ENCODE measurements around the gene CDC5L.

Gene CDC5L

DNA sequence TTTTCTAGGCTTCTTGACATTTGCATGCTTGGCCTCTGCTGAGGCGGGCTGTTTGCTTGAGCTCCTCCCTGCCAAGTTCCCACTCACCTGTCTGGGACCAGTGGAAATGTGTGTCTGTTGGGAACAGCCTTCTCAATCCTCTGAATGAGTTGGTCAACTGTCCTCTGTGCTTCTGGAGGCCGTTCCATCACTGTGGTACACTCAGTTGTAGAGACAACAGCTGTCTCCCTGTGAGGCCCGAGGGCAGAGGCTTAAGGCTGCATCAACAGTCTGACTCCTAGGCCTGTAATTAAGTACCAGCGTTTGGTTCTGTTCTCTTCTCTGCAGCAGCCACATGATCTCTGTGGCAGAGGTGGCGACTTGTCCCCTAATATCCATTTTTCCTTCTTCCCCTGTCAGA lies 110.9 kb downstream of the CDC5L start:
- no peak for DNase-seq (ENCODE audit: low read depth, low spot score)

DNA sequence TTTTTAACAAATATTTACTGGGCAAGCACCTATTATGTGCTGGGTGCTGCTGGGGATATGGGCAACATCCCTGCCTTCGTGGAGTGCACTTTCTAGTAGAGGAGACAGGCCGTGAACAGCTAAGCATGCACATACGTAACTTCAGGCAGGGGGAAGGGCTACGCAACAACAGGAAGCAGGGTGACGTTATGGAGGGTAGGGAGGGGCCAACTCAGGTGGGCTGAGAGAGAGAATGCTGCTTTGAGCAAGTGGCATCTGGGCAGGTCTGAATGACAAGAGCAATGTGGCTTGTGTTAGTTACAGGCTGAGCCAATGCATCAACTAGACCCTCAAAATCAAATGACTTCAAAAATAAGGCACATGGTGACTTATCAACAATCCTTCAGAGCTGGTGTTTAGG lies 112.1 kb downstream of the CDC5L start:
- no peak for DNase-seq (ENCODE audit: low read depth, low spot score)

All from astrocyte of the hippocampus (primary cell).